AG20443 (cell line): Measurements from ENCODE around the gene PTHLH.

Source experiments
- DNase-seq: peaks from one replicate; pipeline ENCODE4 v3.0.0; 2012; ENCODE audit warnings: low spot score, mixed read lengths

The PTHLH gene

DNA sequence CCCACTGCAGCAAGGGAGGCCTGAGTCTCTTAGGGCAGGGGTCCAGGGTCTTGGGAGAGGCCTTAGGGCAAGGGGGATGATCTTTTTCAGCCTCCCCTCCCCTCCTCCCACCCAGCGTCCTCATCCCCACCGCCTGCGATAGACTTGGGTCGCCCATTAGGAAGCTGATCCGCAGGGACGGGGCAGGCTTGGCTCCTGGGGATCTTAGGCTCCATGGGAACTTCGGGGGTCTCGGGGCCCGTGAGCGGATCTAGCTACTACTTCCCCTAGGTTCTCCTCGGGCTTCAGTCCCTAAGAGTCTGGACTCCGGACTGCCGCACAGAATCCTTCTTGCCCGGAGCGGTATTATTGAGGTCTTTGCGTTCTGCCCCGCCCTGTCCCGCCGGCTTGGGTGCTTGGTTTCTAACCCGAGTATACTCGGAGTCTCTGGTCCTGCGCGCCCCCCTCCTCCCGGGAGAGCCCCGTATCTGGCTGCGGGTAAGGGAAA lies 2.2 kb upstream of the PTHLH start:
- DNase-seq: peak; percentile 12

DNA sequence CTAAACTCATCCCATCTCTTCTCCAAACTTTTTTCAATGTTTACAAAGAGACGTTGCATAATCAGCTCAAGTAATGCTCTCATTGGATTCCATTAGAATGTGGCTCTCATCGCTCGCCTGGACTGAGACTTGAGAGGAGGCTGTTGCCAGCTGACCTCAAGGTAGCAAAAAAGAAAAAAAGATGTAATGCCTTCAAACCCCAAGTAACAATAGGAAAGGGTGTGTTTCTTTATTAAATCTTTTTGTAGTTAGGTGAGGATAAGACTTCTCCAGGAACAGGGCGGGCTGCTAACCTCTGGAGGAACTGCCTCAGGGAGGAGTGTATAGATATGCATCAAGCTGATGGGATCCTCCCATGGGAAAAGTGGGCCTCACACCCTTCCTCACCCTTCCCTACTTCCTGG lies 956 bp upstream of the PTHLH start:
- DNase-seq: no peak

DNA sequence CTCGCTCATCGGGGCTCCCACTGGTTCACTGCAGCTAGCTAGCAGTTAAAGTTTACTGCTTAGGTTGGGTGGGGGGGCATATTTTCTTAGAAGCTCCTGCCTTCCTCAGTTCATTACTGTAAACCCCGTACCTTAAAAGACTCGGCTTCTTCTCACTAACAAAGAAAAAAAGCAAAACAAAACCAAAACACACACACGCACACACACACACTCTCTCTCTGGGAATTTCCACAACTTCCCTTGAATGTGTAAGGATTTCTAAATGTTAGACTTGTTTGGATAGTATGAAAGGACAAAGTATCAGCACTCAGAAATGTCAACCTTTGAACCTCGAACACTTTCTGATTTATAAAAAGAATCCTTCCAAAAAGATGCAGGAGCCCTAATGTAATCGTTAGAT lies 927 bp downstream of the PTHLH start:
- DNase-seq: no peak

DNA sequence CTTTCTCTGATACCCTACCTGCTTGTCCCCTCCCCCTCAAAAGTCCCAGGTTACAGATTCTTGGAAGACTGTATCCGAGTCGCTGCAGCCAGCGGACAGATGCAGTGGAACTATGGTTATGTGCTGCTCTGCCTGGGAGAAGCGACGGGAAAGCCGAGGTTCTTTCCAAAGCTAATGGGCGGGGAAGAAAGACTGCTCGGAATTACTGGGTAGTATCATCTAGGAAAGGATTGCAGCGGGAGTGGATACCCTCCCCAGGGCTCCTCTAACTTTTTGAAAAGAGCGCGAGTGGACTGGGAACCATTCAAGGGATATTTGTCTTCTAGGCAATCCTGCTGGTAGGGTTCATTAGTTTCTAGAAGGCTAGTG lies 1.4 kb downstream of the PTHLH start:
- peak; percentile 11 for DNase-seq

DNA sequence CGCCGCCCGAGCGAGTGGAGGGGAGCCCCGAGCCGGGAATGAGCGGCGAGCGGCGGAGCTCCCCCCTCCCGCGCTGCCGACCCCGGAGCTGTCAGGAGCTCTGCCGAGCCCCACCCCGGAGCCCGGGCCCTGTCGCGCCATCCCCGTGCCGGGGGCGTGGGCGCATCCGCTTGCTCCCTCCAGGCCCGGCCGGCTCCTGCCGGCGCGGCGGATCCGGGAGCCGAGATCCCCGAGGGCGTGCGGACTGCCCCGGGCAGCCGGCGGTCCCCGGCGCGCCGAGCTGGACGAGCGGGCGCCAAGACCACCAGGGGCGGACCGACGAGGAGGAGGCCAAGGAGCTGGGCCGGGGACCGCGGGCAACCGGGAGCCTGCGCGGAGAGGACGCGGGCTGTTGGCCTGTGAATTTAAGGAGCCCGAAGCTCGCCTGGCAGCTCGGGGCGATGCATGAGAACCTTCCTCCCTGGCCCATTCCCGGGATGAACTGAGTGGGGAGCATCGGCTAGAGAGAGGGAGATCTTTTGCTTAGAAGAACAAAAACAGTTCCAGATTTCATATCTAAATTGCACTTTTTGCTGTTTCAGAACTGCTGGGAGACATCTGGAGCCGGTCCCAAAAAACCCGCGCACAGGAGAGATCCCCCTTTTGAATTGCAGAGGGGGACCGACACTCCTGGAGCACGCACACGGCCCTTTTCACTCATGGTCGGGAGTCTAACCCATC lies 2.0 kb downstream of the PTHLH start:
- DNase-seq: peak; percentile 63

DNA sequence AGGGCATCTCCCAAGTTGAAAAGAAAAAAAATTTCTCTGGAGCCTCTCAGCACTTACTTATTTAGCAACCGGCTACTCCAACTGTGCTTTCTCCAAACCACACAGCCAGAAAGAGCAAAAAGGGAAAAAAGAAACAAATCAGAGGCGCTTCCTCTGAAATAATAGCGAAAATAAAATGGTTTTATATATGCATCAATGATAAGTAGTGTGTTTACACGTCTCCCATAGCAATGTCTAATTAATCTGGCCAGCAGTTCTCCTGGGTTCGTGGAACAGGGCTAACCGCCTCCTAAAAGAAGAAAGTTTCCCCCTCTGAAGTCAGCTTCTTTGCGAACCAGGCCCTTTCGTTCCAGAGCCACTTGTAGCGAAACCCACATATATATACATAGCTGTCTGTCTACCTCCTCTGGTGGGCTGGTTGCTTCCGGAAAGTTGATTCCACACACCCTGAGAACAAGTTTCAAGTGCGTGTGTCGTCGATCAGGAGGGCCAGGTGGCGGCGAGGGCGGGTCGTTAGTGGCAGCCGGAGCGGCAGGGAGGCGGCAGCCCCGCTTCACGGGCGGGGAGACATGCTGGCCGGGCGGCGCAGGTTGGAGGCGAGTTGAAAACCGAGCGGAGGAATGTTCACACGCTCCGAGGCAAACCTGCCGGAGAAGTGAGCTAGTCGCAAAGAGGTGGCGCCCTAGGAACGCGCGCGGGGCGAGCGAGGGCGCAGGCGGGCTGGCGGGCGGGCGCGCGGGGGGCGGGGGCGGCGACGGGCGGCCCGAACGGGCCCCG lies 2.7 kb downstream of the PTHLH start:
- DNase-seq: peak; percentile 55

DNA sequence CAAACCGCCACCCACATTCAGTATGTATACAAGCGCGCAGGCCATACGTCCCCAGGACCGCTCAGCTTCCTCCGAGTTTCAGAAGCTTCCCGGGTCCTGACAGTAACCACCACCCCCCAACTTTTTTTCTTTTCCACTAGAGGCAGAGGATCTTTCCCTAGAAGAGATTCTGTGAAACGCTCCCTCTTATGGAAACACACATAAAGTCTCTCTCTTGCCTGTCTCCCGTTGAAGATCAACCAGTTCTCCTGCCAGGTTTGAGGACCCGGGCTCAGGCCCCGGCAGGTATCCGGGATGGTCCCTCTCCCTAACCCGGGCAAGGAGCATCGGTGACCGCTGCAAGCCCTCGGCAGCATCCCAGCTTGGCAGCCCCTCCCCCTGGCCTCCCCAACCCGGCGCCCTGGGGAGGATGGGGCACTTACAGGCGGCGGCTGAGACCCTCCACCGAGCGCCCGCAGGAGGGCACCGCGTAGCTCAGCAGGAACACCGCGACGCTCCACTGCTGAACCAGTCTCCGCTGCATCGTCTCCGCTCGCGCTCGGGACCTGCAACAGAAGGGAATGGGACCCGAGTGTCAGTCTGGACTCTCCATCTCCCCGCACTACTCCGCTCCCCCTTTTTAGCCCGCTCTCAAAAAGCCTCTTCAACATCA lies 3.4 kb downstream of the PTHLH start:
- peak; percentile 33 for DNase-seq

DNA sequence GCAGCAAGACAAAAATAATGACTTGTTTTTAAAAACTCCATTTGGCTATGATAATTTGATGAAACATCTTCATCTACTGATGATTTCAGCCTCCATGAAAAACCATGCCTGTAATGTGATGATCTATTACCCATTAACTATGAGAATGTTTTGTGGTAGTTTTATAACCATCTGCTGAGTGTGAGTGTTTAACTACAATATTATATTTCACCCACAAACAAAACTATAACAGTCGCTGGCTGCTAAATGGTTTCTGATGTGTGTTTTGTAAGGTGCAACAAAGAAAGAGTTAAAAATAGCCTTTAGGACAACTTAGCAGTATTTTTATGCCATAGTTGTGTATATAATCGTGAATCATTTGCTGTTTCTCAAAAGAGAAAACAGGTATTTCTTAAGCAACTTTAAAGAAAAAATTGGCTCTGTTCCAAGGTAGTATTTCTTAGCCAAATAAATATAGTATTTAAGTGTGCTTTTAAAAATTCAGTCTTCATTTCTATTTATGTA lies 4.9 kb downstream of the PTHLH start:
- no peak for DNase-seq

DNA sequence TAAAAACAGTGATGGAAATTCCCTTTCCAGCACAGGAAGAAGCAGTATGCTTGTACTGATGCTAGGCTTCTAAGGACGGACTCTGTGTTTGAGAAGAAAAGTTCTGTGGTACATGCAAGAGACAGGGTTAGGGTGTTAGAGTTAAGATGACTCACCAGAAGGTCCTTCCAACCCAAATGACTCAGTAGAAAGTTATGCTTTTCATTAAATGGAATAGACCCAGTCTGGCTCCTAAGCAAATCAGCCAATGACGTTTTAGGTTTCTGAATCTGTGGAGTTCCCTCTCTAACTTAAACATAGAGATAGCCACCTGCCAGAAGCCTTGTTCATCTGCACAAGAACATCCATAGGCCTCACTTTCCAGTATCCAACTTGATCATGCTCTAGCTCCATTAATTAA lies 5.7 kb downstream of the PTHLH start:
- peak; percentile 75 for DNase-seq

DNA sequence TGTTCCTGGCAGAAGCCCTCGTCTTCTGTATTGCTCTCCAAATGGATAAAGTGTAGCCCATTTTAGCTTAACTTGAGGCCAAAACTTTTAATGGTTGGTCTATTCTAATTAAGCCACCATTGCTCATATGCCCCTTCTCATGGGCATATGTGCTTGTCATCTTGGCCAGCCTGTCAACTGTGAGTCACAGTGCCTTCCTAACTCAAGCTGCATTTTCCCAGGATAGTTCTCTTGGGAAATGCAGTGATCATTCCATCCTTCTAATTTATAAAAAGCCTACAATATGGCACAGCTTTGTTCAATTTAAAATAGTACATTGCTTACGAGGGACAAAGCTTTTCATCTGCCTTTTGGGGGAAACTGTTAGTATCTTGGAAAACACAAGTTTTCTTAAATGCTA lies 6.6 kb downstream of the PTHLH start:
- peak; percentile 20 for DNase-seq

DNA sequence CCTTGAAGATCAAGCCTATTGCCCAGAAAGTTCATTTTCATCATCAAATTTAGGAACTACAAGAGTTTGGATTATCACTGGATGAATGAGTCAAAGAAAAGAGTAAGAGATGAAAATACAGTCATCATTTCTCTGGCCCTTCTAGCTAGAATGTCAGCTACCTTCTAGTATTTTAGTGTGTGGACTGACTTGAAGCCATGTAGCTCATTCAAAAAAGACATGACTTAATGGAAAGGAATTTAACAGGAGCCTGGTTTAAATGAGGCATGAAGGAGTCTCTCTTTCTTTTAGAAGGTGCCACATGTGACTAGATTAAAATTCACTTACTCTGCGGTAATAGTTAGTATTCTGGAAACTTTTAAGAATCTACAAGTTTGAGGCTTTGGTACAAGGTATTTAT lies 7.1 kb downstream of the PTHLH start:
- peak; percentile 35 for DNase-seq

DNA sequence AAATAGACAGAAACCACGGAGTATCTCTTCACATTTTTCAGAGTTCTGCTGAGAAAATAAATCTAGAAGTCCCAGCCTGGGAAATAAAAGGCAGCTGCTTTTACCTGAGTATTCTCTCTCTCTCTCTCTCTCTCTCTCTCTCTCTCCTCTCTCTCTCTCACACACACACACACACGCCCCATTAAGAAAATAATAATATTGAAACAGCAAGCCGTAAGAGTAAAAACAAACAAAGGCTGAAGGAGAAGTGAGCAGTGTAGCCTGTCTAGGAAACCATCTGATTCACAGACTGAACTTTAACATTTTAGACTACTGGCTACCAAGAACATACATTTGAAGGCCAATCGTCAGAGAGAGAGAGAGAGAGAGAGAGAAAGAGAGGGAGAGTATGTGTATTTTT lies 8.4 kb downstream of the PTHLH start:
- no peak for DNase-seq

DNA sequence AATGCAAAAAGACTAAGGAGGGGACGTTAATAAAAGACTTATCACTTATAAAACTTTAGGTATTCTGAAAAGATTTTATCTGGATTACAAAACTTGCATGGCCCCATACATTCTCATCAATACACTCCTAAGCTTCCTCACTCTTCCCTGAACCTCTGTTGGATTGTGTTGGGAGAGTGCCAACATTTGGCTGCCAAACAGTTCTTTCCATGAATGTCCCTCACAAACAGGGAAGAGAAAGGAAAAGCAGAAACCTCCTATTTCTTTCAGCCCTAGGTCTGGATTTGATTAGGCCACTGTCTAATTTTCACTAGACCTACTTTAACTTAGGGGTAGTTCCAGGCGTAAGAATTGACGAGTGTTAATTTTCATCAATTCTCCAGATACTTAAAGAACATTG lies 11.7 kb downstream of the PTHLH start:
- no peak for DNase-seq

DNA sequence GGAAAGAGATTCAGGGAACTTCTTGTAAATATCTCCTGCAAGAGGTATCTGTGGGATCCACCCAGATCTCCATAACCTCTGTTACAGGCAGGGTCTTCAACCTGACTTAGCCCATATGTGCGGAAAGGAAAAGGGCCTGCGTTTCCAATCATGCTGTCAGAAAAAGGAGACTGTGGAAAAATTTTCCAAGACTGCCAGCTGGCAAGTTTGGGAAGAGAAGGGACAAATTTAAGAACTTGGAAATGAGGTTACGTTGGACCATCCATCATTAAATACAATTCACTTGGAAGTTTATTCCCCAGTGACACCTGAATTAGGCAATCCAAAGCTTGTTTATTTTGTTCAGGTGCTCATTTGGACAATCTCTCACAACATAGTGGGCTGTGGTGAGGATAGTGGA lies 13.9 kb downstream of the PTHLH start:
- DNase-seq: no peak

DNA sequence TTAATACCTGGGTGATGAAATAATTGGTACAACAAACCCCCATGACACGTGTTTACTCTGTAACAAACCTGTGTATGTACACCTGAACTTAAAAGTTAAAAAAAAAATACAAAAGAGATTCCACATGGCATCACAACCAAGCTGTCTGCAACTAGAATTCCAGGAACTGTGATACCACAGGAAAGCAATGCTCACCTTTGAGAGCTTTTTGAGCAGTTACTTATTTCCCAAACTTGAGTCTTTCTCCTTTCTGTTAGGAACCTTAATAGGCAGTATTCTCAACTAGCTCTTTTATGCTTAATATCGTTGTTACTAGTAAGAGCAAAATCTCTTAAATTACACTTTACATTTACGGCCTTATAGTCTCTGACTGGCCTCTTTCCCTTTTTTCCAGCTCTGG lies 15.2 kb downstream of the PTHLH start:
- no peak for DNase-seq

DNA sequence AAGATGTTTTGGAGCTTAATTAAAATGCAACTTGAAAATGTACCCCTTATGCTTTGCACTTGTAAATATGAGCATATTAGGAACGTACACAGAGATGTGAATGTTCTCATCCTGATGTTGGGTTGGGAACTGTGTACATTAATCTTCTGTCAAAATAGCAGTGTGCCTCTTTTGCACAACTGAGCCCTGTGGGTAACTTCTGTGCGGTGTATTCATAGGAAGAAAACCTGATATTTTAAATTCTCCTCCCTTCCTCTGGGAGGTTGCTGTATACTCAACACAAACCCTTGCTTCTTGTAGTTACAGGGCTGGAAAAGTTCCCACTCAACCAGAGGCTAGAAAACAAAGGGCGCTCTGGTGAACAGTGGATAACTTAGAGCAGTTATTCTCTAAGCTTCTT lies 18.7 kb downstream of the PTHLH start:
- DNase-seq: no peak

DNA sequence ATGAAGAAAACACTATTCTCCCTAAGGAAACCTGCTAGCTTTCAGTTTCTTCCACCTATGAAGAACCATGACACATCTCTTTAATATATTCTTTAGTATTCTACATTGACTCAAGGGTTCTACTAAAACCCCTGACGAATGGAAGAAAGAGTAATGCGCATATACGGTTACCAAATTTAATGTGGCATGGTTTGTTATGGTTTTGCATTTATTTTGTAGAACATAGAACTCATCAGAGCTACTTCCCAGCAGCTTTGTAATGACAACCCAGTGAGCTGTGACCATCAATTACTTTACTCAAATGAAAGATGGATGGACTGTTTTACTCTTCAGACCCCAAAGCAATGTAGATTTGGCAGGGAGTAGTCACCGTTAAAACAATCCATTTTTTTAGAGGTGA lies 19.2 kb downstream of the PTHLH start:
- DNase-seq: no peak

DNA sequence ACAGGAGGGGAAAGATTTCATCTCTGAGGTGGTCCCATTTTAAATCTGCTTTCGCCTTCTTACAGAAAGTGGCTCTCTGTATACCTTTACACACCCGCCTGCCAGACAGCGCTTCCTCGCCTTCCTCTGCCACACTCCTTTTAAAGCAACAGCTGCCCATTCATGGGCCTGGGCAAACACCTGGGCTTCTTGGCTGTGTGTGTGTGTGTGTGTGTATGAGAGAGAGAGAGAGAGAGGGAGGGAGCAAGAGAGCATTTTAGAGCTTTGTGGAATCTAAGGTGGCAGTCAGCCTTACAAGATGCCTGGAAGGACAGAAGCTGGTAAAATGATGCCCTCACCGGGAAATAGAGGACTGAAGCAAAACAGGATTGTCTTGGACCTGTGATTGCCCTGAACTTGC lies 20.0 kb downstream of the PTHLH start:
- DNase-seq: no peak

DNA sequence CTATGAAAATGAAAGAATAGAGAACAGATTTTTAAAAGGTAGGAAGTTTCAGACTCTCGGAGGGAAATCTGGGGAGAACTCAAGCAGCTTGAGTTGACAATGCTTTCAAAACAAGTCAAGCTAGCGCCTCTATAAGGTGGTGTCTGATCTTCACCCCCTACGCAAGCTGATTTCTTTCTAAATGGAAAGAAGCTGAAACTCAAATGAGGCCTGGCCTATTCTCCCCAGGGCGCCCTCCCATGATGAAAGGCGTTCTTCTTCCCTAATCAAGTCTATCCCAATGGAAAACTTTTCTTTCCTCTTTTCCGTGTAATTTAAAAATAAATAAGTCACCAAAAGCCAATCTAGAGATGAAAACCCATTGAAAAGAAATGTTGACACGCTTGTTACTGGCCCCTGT lies 20.6 kb downstream of the PTHLH start:
- DNase-seq: no peak

DNA sequence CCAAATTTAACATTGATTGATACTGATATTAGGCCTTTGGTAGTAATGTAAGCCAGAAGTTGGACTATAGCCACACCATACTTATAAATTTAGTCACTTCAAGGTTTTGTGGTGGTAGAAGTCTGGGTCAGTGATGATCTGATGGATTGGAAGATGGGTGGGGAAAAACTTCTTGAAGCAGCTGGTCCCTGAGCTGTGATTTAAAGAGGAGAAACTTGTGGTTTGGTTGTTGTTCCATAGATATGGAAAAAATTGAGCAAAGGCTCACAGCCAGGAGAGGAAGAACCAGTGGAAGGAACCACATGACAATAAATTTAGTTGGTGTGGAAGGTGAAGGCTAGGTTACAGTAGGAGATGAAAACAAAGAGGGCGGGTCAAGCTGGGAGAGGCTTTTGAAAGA lies 26.1 kb downstream of the PTHLH start:
- DNase-seq: no peak

DNA sequence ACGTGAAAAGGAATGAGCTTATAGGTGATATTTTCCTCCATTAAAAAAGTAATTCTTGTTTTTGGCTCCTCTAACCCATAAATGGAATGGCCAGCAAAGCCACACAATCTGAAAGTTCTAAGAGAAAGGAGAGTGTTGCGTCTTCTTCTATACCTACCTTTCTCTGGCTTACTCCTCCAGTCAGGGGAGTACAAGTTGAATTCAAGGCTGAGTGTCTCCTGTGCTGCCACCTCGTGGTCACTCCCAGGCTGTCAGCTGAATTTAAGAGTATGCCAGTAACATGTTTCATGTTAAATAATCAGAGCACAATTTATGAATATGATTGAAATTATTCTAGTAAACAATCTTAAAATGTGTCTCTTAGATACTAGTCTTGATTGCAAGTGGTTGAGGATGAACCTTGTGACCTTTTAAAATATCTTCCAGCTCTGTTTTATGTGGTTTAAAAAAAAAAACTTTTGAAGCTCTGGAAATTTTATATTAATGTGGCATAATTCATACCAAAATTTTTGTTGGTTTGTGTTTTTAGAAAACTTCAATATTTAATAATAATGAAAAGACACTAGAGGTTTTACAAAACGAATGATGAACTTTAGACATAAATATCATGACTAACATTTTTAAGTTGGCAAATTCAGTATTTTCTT lies 31.7 kb downstream of the PTHLH start:
- peak; percentile 73 for DNase-seq

DNA sequence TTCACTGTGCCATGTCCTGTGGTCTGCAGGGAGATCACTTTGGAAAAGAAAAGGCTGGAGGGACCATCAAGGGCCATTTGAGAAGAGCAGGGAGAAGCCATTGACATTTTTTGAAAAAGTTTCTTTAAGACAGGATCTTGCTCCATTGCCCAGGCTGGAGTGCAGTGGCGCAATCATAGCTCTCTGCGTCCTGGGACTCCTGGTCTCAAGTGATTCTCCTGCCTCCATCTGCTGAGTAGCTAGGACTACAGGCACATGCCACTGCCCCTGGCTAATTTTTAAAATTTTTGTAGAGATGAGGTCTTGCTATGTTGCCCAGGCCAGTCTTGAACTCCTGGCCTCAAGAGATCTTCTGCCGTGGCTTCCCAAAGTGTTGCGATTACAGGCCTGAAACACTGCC lies 32.3 kb downstream of the PTHLH start:
- no peak for DNase-seq

DNA sequence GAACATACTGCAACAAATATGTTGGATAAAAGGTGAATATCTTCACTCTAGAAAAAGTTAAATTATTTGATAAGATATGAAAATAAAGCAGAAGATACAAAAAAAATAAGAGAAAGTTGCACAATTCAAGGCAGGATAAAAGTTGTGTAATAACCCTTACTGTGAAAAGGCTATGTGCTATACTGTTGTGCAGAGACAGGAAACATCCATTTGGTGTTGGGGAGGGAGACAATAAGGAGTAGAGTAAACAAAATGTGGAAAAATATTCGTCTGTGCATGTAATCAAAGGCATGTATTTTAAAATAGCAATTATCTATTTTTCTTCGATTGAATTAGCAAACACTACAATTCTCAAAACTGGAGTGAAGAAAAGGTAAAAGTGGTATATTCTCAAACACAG lies 34.8 kb downstream of the PTHLH start:
- no peak for DNase-seq
